HG02571 (cell line): Measurements from ENCODE around the gene PTPRS.
"Not testable (repeated sequence)": the region's sequence is repeated elsewhere in the genome, so short reads cannot be mapped to it uniquely, and the experiment has no call there.

ENCODE experiments used
- ATAC-seq: cut with Tn5 transposase; IDR thresholded peaks from one replicate; pipeline ENCODE4 v1.9.1; 2021; ENCODE audit warnings: mild to moderate bottlenecking, moderate library complexity; ENCODE audit not compliant: unreplicated experiment

The PTPRS gene

DNA sequence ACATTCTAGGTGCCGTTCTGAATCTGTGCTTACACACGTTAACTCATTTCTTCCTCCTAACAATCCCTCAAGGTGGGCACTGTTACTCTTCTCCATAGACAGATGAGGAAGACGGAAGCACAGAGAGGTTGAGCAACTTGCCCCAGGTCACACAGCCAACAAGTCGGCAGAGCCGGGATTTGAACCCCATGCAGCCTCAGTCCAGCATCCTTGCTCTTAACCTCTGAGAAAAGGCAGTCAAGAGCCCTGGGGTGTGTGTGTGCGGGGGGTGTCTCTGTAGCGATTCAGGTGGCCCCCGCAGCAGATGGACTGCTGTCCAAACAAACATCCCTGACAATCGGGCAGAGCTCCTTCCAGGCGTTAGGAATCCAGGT, 6.3 kb downstream of the PTPRS start:
- ATAC-seq = no peak

- no peak for ATAC-seq
These were observed 6.8 kb downstream of the PTPRS start for GRCh38 chr19:5333581-5334365.

DNA sequence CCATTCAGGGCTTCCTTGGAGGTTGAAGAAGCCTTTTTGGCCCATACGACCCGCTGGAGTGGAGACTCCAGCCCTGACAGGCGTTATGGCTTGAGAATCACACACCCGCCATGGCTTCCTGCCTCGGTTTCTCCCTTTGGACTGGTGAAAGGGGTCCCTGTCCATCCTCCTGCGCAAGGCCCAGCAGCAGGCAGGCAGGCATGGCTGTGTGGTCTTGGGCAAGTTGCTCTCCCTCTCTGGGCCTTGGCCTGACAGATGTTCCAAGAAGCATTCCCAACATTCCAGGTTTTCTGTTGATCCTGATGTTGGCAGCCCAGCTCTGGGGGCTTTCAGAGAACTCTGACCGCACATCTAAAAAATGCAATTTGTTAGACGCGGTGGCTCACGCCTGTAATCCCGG, 8.1 kb downstream of the PTPRS start:
- no peak for ATAC-seq

GRCh38 chr19:5331790-5332189, 8.8 kb downstream of the PTPRS start:
- ATAC-seq = no peak

- ATAC-seq = no peak
These were observed 10.3 kb downstream of the PTPRS start for GRCh38 chr19:5330307-5330720.

DNA sequence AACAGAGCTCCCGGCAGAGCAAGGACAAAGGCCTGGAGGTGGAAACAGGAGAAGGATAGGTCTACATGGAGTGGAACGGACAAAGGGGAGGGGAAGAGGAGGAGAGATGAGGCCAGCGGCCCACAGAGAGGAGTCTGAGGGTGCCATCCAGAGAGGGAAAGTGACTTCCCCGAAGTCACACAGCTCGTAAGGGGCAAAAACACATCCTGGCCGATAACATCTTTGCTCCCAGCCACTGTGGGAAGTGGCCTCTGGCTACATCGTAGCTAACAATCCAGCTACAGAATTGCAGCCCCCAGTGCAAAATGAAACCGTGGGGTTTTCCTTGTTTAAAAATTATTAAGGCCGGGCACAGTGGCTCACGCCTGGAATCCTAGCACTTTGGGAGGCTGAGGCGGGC, 11.5 kb downstream of the PTPRS start:
- no peak for ATAC-seq

DNA sequence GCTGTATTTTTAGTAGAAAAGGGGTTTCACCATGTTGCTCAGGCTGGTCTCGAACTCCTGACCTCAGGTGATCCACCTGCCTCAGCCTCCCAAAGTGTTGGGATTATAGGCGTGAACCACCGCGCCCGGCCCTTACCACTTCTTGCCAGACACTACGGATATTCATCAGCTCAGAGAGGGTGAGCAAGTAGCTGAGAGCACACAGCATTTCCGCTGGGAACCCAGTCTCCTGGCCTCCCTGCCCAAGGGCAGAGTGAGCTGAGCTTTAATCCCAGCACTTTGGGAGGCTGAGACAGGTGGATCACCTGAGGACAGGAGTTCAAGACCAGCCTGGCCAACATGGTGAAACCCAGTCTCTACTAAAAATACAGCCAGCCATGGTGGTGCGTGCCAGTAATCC, 12.2 kb downstream of the PTPRS start:
- not testable (repeated sequence) for ATAC-seq

GRCh38 chr19:5326986-5327623, 13.5 kb downstream of the PTPRS start:
- no peak for ATAC-seq

DNA sequence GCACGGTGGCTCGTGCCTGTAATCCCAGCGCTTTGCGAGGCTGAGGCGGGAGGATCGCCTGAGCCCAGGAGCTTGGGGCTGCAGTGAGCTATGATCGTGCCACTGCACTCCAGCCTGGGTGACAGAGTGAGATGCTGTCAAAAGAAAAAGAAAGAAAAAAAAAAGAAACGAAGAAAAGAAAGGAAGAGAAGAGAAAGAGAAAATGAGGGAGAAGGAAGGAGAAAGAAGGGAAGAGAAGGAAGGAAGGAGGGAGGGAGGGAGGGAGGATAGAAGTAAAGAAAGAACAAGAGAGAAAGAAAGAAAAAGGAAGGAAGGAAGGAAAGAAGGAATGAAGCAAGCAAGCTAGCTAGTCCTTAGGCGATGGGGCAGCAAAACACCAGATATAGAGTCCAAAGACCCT, 14.1 kb downstream of the PTPRS start:
- ATAC-seq = no peak

GRCh38 chr19:5324947-5325346, 15.7 kb downstream of the PTPRS start:
- no peak for ATAC-seq

DNA sequence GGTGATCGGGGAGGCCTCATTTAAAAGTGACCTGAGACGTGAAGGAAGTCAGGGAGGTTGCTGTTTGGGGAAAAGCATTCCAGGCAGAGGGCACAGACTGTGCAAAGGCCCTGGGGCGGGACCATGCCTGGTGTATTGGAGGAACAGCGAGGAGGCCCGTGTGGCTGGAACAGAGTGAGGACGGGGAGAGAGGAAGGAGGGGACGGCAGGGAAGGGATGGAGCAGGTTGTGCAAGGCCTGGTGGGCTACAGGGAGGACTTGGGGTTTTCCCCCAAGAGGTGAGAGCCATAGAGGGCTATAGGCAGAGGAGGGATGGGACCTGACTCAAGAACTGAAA, 17.2 kb downstream of the PTPRS start:
- ATAC-seq = no peak

DNA sequence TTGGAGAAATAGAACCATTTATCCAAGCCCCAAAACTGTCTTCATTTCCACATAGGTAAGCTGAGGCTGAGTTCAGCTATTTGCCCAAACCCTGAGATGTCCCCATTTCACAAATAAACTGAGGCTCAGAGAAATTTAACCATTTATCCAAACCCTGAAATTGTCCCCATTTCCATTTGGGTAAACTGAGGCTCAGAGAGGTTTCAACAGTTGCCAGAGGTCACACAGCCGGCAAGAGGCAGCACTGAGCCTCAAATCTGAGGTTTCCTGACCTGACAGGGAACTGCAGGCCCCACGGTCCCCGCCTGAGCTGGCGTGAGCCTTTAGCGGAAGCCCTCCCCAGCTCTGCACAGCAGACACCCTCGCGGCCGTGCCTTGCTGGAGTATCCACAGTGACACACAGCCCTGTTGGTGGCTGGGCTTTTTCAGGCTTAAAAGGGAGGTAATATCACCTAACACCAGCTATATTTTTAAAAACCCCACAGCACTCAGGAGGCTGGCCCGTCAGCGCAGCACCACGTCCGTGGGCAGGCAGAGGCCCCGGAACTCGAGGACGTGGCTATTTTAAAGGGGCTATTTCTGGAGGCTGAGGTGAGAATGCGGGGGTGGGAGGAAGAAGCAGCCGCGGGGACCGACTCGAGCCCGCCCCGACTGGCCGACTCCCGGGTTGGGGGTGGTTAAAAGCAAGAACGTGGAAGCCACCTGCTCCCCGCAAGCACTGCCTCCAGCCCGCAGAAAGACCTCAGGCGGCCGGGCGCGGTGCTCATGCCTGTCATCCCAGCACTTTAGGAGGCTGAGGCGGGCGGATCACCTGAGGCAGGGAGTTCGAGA, 18.5 kb downstream of the PTPRS start:
- peak; percentile 63 for ATAC-seq

- no peak for ATAC-seq
These were observed 19.5 kb downstream of the PTPRS start for GRCh38 chr19:5321066-5321642.

GRCh38 chr19:5319516-5319915, 21.1 kb downstream of the PTPRS start:
- ATAC-seq = no peak

DNA sequence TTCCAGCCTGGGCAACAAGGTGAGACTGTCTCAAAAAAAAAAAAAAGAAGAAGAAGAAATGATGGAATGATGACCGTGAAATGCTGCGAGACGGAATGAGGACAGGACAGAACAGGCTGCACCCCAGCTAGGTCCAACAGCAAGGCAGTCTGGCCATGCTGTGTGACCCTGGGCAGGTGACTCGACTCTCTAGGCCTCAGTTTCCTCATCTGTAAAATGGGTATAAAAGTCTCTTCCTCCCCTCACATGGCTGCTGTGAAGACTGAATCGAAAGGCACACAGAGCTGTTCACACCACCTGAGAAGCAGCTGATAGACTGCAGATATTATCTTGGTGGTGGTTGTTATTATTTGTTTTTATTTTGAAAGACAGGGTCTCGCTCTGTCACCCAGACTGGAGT, 22.3 kb downstream of the PTPRS start:
- ATAC-seq = no peak

- no peak for ATAC-seq
These were observed 23.3 kb downstream of the PTPRS start for GRCh38 chr19:5317321-5317720.

- no peak for ATAC-seq
These were observed 24.5 kb downstream of the PTPRS start for GRCh38 chr19:5316138-5316537.

DNA sequence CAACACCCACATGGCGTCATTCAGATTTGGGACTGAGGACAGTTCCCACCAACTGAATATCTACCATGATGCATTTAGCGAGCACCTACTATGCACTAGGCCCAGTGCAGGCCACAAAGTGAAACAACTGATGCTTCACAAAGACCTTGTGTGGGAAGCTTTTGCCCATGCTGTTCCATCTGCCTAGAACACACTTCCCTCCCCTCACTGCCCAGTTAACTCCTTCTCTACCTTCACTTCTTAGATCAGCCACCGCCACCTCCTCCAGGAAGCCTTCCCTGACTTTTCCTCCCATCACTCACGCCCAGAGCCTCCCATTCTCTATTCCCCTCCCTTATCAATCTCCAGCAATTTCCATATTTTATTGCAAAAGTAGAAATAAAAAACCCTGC, 25.7 kb downstream of the PTPRS start:
- no peak for ATAC-seq

- ATAC-seq = no peak
These were observed 26.4 kb downstream of the PTPRS start for GRCh38 chr19:5314012-5314906.

GRCh38 chr19:5313307-5313706, 27.3 kb downstream of the PTPRS start:
- no peak for ATAC-seq

- ATAC-seq = no peak
These were observed 28.6 kb downstream of the PTPRS start for GRCh38 chr19:5312058-5312457.
